K562 (cell line): ENCODE measurements around the gene RC3H2.

Experiments
- EP300 ChIP-seq: IDR thresholded peaks from 2 replicates; pipeline ENCODE4 v1.6.1; 2012; ENCODE audit warnings: low read length, improper control_type of control experiment
- FOXK2 ChIP-seq, 2 experiments: fragments of 450-650 bp; IDR thresholded peaks in 1 of 2; conservative IDR thresholded peaks in 1 of 2; 2 replicates each; pipeline ENCODE4 v1.6.1; 2016; ENCODE audit warnings: low read depth in 2 of 2, mild to moderate bottlenecking in 1 of 2
- MAFK ChIP-seq: IDR thresholded peaks from 2 replicates; pipeline ENCODE4 v1.6.1; 2011; ENCODE audit warnings: low read length, improper control_type of control experiment
- NFYB ChIP-seq: IDR thresholded peaks from 2 replicates; pipeline ENCODE4 v1.6.1; 2011; ENCODE audit warnings: mild to moderate bottlenecking, moderate library complexity; ENCODE audit not compliant: insufficient read length; ENCODE audit errors: extremely low read depth
- RBFOX2 ChIP-seq: fragments of 200-400 bp; formaldehyde crosslinking; IDR thresholded peaks from 2 replicates; pipeline ENCODE4 v1.6.1; 2017; ENCODE audit warnings: low read depth, mild to moderate bottlenecking, low read length, moderate library complexity
- REST ChIP-seq, 2 experiments: fragments of 450-650 bp; formaldehyde crosslinking in 1 of 2; IDR thresholded peaks; 2 replicates each; pipeline versions ENCODE4 v1.4.0 to v1.6.1; 2014 to 2020; ENCODE audit warnings: mild to moderate bottlenecking in 2 of 2, borderline replicate concordance in 1 of 2, low read depth in 1 of 2
- SAP30 ChIP-seq: fragments of 200-600 bp; sonication (generic); IDR thresholded peaks from 2 replicates; pipeline ENCODE4 v1.6.1; 2012; ENCODE audit warnings: borderline replicate concordance, low read depth, mild to moderate bottlenecking, moderate library complexity, low read length, control low read depth, inconsistent platforms; ENCODE audit not compliant: insufficient read depth, poor library complexity, severe bottlenecking
- SOX6 ChIP-seq: fragments of 450-650 bp; IDR thresholded peaks from 2 replicates; pipeline ENCODE4 v1.6.1; 2014; ENCODE audit warnings: mild to moderate bottlenecking
- TF ChIP-seq, protein P1 (sequence below): sonication (generic); formaldehyde crosslinking; IDR thresholded peaks from 2 replicates; pipeline ENCODE4 v1.8.0; 2023; ENCODE audit warnings: missing genetic modification reagents, mild to moderate bottlenecking, borderline replicate concordance

DNA sequence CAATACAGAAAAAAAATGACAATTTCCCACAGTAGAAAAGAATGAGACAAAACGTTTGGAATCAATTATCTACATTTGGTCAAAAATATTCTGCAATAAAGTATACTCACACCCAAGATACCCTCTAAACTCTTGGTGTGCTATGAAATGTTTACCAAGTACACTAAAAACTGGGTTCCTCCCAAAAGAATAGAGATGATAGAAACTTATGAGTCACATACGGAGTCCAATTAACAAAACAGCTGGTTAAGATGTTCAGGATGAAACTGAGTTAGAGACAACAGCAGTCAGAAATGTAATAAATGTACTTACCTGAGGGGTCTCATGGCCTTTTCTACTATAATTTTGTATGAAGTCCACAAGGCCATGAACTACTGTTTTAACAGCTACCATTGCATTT, 25.7 kb downstream of the RC3H2 start:
- TF ChIP-seq SOX6 (no peak), REST (IDR thresholded peaks at IDR 0.05; ENCODE audit: borderline replicate concordance) (no peak), REST (CRISPR knock-in tag; IDR thresholded peaks at IDR 0.05; ENCODE audit: low read depth) (no peak), NFYB (no peak), MAFK (no peak), FOXK2 (conservative IDR thresholded peaks at IDR 0.05 in 1 of 2, IDR thresholded peaks at IDR 0.05 in 1 of 2; ENCODE audit: low read depth in 2 of 2) (no peak), RBFOX2 (no peak), EP300 (no peak), SAP30 (no peak)
- TF ChIP-seq, protein P1, sequence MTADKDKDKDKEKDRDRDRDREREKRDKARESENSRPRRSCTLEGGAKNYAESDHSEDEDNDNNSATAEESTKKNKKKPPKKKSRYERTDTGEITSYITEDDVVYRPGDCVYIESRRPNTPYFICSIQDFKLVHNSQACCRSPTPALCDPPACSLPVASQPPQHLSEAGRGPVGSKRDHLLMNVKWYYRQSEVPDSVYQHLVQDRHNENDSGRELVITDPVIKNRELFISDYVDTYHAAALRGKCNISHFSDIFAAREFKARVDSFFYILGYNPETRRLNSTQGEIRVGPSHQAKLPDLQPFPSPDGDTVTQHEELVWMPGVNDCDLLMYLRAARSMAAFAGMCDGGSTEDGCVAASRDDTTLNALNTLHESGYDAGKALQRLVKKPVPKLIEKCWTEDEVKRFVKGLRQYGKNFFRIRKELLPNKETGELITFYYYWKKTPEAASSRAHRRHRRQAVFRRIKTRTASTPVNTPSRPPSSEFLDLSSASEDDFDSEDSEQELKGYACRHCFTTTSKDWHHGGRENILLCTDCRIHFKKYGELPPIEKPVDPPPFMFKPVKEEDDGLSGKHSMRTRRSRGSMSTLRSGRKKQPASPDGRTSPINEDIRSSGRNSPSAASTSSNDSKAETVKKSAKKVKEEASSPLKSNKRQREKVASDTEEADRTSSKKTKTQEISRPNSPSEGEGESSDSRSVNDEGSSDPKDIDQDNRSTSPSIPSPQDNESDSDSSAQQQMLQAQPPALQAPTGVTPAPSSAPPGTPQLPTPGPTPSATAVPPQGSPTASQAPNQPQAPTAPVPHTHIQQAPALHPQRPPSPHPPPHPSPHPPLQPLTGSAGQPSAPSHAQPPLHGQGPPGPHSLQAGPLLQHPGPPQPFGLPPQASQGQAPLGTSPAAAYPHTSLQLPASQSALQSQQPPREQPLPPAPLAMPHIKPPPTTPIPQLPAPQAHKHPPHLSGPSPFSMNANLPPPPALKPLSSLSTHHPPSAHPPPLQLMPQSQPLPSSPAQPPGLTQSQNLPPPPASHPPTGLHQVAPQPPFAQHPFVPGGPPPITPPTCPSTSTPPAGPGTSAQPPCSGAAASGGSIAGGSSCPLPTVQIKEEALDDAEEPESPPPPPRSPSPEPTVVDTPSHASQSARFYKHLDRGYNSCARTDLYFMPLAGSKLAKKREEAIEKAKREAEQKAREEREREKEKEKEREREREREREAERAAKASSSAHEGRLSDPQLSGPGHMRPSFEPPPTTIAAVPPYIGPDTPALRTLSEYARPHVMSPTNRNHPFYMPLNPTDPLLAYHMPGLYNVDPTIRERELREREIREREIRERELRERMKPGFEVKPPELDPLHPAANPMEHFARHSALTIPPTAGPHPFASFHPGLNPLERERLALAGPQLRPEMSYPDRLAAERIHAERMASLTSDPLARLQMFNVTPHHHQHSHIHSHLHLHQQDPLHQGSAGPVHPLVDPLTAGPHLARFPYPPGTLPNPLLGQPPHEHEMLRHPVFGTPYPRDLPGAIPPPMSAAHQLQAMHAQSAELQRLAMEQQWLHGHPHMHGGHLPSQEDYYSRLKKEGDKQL (CRISPR knock-in tag) = no peak
